ENCODE data around the gene NEDD8. TPM values are rescaled to one million over a fixed set of nuclear protein-coding genes. Genes with fewer than 3 reads are reported as not detected.
A peak's percentile ranks its signal among the peaks of the same experiment; 100 is the strongest.

NEDD8 gene
- total RNA-seq, 1 donor from 2014 or later = 132 TPM

GRCh38 chr14:24260026-24260779 is 28.0 kb upstream of the NEDD8 start:
- H3K27ac ChIP-seq = no peak overlapping the region
- H3K36me3 ChIP-seq = peaks cover 18% of the 10 kb centered on the region
- no peak for TF ChIP-seq CTCF (IDR thresholded peaks at IDR 0.05)
- H3K27me3 ChIP-seq (ENCODE audit: low read depth) = no peaks in the 10 kb centered on the region
- peak; percentile 22 to 51 for ATAC-seq
- H3K4me3 ChIP-seq = no peak overlapping the region
- no peaks in the 10 kb centered on the region for H3K9me3 ChIP-seq
- intact Hi-C loops (cut with DNase I) = no loop called here
- H3K4me1 ChIP-seq = peaks cover 12% of the 10 kb centered on the region
- DNase-seq = peak; percentile 31

- H3K27ac ChIP-seq = peak overlapping the region; percentile 58
- H3K36me3 ChIP-seq = peaks cover 22% of the 10 kb centered on the region
- H3K27me3 ChIP-seq (ENCODE audit: low read depth) = no peaks in the 10 kb centered on the region
- H3K4me1 ChIP-seq = peaks cover 12% of the 10 kb centered on the region
- no peak overlapping the region for H3K4me3 ChIP-seq
- DNase-seq (peak; percentile 80), ATAC-seq (peak; percentile 77 to 79)
- no peak for TF ChIP-seq CTCF (IDR thresholded peaks at IDR 0.05)
- H3K9me3 ChIP-seq = no peaks in the 10 kb centered on the region
- intact Hi-C loops (cut with DNase I) = no loop called here
Measured at GRCh38 chr14:24259282-24260025, 27.3 kb upstream of the NEDD8 start.

GRCh38 chr14:24258548-24259265 is 26.5 kb upstream of the NEDD8 start:
- DNase-seq (no peak), ATAC-seq (peak in 1 of 2 donors; percentile 1)
- Histone ChIP-seq H3K4me1 (peaks cover 12% of the 10 kb centered on the region), H3K4me3 (no peak overlapping the region), H3K9me3 (no peaks in the 10 kb centered on the region), H3K36me3 (peaks cover 17% of the 10 kb centered on the region), H3K27me3 (ENCODE audit: low read depth) (no peaks in the 10 kb centered on the region), H3K27ac (peak overlapping the region; percentile 58)
- TF ChIP-seq CTCF (IDR thresholded peaks at IDR 0.05) = no peak
- intact Hi-C loops (cut with DNase I) = no loop called here

GRCh38 chr14:24258119-24258518 is 26.0 kb upstream of the NEDD8 start:
- intact Hi-C loops (cut with DNase I) = no loop called here
- Histone ChIP-seq H3K4me3 (no peak overlapping the region), H3K9me3 (no peaks in the 10 kb centered on the region), H3K4me1 (peaks cover 12% of the 10 kb centered on the region), H3K36me3 (peaks cover 13% of the 10 kb centered on the region), H3K27ac (peak overlapping the region; percentile 58), H3K27me3 (ENCODE audit: low read depth) (no peaks in the 10 kb centered on the region)
- DNase-seq = peak; percentile 38
- no peak for TF ChIP-seq CTCF (IDR thresholded peaks at IDR 0.05)
- no peak for ATAC-seq

GRCh38 chr14:24256960-24257359 is 24.8 kb upstream of the NEDD8 start:
- Histone ChIP-seq H3K4me3 (no peak overlapping the region), H3K27ac (no peak overlapping the region), H3K36me3 (peaks cover 13% of the 10 kb centered on the region), H3K27me3 (ENCODE audit: low read depth) (no peaks in the 10 kb centered on the region), H3K9me3 (no peaks in the 10 kb centered on the region), H3K4me1 (peaks cover 12% of the 10 kb centered on the region)
- TF ChIP-seq CTCF (IDR thresholded peaks at IDR 0.05) = no peak
- intact Hi-C loops (cut with DNase I) = no loop called here
- peak in 1 of 2 donors; percentile 25 for ATAC-seq
- peak; percentile 34 for DNase-seq
